GM19395 (cell line): ENCODE results near the gene XDH.

Source experiments
- ATAC-seq: cut with Tn5 transposase; IDR thresholded peaks from one replicate; pipeline ENCODE4 v1.9.1; 2021; ENCODE audit warnings: mild to moderate bottlenecking, moderate library complexity; ENCODE audit not compliant: unreplicated experiment

The XDH gene

DNA sequence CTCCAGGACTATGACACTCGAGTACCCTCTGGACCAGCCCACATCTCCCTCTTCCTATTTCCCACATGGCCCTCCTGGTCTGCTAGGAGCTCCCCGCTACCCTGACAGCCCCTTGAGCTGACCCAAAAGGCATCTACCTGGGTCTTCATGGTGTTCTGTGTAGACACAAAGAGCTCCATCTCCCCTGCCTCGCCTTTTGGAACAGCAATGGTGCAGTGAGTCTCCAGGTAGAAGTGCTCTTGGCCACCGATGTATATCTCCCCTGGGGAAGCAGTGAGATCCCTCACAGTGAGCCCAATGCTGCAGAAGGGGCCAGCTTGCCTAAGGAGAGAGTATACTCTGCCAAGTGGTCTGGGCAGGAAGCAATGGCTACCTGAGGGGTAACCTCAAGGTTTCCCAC is 47.8 kb downstream of the XDH start:
- ATAC-seq: no peak

DNA sequence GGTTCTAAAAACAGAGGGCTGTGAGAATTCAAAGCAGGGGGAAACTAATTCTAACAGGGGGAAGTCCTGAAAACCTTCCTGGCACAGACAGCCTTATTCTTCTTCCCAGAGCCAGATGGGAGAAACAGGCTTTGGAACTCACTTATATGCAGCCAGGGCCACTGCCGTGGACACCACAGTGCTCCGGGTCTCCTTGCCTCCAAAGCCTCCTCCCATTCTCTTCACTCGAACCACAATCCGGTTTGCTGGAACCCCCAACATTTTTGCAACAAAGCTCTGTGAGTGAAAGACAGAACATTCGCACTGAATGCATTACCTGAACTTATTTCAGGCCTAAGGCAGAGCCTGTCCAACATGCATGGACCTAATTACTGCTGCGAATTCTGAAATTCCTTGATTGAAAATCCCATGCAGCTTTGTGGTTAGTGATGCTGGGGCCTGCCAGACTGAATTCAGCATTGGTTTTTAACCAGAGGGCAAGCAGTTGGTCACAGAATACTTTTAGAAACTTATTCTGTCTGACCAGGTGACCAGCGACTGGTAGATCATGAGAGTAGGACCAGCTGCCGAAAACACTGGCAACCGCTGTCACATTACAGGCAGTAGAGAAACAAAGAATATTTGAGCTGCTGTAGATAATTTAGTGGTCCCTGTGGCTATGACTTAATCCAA is 48.6 kb downstream of the XDH start:
- ATAC-seq: no peak

DNA sequence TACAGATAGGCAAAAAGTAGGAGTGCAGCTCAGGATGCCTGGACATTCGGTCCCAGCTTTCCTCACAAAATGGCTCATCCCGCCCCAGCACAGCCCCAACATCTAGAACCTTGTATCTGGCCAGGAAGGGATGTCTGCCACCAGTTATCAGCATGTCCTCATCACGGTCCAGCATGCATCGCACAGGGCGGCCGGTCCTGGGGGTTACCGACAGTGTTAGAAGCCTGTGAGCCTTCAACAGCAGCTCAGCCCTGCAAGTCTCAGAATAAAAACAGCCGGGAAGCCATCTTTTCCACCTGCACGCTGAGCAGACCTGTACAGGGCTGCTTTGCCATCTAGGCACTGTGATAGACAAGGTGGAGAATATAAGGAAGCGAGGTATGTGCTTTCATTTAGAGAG is 49.2 kb downstream of the XDH start:
- no peak for ATAC-seq

DNA sequence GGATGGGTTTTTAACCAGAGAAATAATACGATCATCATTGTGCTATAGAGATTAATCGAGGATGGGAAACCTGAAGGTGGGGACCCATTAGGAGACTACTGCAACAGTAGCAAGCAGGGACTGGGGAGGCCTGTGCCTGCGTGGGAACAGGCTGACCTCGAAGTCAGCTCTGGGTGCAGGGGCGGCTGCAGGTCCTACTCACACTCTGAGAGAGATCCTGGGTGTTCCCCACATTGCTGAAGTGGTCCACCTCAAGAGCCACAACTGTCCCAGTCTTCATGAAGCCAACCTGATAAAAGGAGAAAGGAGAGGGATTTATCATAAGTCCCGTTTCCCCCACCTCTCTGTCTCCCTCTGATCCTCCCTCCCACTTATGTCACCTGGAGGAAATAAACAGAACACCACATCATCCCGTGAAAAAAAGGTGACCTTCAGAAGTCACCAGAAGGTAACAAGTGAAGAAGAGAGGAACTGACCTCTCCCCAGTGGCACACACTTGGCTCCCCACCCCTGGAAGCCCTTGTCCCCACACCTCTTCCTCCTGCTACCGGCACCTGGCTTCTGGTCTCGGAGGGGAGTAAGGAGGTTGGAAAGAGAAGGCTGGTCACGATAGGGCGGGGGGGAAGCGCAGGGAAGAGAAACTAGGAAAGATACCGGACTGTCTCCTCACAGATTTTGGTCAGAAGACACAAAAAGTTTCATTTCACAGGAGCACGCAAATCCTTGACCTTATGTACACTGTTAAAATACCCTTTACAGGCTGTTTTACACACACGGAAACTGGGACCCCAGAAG is 50.4 kb downstream of the XDH start:
- no peak for ATAC-seq

DNA sequence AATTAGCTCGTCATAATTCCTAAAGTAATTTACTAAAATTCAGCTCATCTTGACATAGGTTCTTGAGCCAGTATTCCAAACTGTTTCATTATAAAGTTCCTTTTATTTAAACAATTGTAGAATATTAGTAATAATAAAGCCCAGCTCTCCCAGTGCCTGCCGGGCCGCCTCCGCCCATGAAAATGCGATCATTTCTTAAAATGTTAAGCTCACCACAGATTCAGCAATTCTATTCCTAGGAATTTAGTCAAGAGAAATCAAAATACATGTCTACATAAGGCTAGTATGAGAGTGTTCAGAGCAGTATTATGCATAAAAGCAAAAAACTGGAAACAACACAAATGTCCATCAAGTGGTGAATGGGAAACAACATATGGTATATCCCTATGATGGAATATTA is 52.0 kb downstream of the XDH start:
- ATAC-seq: no peak

DNA sequence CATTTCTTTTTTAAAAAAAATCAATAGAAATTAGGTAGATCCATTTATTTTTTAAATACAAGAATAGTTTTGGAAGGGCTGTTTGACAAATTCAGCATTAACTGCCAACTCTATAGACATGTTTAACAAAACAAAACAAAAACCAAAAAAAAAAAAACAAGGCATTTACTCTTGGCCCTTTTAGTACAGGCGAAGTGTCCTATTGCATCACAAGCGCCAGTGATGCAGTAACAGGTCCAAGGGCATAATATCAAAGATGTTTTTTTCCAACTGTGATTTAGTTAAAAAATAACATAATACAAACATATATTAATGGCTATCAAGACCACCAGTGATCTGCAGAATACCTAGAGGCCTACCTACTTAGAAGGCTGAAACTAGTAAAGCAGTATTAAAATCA is 55.3 kb downstream of the XDH start:
- ATAC-seq: no peak

DNA sequence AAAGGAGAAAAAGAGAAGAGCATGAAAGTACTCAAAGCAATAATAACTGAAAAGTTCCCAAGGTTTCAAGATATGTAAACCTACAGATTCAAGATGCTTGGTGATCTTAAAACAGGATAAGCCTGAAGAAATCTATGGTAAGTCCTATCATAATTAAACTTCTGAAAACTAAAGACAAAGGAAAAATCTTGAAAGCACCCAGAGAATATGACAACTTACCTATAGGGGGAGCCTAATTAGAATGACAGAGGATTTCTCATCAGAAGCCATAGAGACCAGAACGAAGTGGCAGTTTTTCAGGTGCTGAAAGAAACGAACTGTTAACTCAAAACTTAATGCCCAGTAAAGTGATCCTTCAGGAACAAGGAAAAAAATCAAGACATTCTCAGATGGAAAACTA is 59.7 kb downstream of the XDH start:
- no peak for ATAC-seq

DNA sequence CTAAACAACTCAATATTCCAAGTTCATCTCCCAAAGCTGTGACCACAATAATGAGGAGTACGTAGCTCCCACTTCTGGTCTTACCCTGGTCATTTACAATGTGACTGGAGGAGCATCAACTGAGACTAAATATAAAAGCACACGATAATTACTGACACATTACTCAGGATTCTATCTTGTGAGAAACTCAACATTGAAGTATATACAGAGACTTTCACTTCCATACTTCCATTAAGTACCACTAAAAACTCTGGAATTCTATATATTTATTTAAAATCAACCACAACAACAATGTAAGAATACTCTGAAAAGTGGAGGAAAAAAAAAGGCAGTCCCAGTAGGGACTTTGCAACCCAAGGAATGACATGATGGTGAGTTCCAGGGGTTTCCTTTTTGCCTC is 61.4 kb downstream of the XDH start:
- no peak for ATAC-seq

DNA sequence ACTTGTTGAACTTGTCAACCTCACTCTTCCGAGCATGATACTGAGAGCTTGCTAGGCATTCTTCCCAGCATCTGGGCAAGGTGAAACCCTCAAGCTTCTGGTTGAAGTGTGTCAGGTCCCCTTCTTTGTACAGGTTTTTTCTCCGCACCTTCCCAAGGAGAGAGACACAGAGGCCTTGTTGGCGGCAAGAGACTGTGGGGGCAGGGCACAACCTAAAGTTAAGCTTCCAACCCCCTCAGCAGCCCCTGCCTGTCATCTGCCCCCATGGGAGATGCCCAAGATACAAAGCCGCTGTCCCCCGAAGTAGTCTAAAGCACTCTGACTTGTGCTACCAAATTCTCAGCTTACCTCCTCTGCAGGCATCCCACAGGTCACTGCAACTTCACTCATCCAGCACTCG is 64.9 kb downstream of the XDH start:
- ATAC-seq: no peak

DNA sequence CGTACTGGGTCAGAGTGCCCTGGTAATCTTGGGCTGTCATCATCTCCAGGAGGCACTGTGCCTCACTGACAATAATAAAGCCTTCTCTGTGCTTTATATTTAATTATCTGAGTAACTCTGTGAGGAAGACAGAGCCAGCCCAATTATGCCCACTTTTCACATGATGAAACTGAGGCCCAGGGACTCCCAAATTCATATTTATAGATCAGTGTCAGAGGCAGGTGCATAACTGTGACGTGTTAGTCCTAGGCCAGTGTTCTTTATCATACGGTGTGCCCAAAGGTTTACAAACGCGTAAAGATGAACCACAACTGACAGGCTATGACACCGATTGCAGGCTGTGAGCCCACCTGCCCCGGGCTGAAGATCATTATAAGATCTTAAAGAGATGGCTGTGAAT is 65.4 kb downstream of the XDH start:
- no peak for ATAC-seq

DNA sequence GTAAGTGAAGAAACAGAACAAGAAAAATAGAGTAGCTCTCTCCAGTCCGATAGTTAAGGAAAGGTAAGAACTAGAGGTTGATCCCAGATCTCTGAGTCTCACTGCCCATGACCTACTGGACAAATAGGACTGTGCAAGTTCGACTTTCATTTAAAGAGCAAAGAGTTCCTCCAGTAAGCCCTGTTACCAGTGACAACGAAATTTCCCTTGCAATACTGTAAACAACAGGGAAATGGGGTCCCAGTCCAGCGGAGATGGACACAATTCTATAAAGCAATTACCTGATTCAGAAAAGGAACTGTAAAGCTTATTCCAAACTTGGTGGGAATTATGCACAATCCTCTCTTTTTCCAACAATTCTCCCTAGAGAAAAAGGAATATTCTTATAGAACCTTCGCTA is 65.9 kb downstream of the XDH start:
- no peak for ATAC-seq

DNA sequence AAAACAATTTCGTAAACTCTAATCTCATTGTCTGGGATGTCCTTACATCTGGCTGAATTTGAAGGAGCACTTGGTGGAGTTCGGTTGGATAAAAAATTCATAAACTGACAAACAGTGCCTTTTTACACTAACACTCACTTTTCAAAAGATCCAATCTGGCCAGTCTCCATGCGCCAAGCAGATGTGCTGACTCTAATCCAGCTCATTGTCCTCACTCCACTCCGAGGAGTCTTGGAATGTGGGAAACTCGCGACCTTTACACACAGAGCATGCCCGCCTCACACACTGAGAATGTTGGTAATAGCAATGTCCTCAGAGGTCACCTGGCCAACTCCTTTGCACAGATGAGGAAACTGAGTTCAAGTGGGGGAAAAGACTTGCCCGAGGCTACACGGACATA is 66.8 kb downstream of the XDH start:
- ATAC-seq: no peak

DNA sequence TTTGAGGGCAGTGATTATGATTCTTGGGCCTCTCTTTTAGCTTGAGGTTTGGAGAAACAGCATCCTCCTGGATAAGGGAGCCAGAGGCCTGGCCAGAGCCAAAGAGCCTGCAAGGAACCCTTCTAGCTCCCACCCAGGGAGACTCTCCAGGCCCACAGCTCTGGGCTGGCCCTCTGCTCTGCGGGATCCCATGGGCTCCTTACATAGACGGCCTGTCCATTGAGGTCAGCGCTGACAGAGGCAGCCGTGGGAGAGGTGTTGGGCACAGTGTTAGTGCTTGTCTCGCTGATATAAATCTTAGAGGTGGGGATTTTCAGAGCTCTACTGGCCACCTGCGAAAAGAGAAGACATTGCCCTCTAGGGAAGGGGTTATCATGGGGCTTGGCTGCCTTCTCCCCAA is 67.2 kb downstream of the XDH start:
- ATAC-seq: no peak

DNA sequence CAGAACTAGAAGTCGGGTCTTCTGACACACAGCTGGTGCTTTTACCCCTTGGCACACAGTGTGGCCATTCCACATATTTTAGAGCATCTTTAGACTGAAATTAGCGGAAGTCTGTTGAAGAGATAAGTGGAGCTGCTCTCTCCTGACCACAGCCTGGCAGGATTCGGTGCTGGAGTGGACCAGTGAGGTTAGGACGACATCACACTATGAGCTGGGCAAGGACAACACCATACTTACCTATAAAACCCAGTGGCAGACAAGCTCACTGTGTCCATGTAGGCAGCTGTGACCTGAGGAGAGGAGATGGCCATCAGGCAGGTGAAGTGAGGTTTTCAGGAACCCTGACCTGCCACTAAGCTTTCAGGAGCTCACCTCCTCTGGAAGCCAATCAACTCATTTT is 70.1 kb downstream of the XDH start:
- ATAC-seq: no peak

DNA sequence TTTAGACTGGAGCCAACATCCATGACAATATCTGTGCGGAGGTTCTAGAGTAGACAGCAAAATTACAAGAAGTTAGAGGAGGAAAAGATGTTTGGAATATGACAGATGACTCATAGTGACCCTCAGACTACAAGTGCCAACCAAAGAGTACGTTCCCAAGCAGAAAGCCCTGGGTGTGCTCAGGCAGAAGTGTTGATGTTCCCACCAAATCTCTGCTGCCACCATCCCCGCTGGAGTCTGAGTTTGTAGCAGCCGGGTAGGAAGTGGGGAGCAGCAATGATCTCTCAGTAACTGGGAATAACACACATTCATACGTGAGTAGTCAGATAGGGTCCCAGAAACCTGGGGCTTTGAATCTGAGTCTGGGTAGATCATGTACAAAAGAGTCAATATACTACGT is 73.2 kb downstream of the XDH start:
- ATAC-seq: no peak

DNA sequence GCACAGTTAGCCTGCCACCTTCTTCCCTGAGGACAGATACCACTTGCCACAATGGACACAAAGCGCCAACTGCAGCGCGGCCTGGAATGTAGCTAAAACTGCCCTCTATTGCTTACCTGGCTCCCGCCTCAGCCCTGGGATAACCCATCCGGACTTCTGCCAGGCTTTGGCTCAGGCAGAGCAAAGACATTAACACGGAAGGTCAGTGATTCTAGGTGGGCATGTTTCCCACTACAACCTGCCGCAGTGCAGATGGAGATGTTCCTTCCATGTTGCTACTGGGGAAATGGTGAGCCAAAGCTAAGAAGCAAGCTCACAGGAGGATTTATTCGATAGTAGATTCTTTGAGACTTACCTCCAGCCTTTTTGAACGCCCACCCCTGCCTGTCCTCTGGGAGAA is 74.8 kb downstream of the XDH start:
- ATAC-seq: no peak

DNA sequence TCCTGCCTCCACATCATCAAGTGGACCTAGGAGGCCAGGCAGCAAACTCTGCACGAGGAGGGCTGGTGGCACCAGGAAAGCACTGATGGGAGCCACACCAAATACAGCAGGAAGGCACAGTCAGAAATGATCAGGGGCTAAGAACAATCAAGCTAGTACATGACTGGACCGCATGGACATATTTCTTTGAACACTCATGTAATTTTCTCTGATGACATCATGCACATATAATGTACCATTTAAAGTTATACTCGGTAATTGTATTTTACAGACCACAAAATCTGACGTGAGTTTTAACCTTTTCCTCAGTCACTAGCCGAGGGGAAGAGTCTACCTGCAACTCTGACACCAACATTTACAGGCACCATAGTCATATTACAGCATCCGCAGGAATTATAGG is 76.7 kb downstream of the XDH start:
- no peak for ATAC-seq

DNA sequence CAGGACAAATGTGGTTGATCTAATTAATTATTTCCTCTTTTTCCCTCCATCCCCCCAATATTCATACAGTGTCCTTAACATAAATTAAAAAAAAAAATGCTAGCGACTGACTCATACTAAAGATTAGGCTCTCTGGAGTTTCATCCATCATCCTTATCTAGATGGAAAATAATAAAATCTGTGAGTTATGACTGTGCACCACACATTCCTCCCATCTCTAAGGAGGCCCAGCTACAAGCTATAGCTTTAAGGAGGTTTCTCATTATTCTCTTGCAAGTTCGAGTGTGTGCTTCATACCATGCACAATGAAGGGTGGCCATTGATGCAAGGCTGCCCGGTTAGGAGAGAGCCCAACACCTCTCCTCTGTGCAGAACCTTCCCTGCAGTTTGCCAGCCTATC is 77.3 kb downstream of the XDH start:
- ATAC-seq: no peak

DNA sequence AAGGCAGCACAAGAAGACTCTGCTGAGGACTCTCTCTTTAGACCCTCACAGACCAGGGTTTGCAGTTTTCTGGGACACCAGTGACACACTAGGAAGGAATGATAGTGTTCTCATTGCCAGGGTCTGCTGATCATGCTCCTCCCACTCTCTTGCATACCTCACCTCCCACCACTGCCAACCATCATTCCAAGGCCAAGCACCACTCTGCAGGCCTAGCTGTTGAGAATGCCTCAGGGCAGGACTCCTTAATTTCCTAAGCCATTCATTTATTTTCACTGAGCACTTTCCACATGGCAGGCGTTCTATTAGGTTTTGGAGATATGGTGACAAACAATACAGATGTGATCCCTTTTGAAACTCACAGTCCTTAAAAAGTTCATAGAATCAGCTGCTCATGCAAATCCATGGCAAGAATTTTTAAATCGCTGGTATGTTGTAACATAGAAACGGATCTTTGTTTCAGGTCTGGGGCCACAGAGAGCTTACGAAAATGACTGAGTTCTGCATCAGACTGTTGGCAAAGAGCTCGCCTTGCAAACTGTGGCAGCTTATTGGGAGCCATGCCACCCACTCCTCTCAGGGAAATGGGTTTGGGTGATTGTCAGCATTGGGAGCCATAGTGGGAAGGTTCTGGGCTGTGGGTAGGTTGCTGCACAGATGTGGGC is 78.5 kb downstream of the XDH start:
- no peak for ATAC-seq

DNA sequence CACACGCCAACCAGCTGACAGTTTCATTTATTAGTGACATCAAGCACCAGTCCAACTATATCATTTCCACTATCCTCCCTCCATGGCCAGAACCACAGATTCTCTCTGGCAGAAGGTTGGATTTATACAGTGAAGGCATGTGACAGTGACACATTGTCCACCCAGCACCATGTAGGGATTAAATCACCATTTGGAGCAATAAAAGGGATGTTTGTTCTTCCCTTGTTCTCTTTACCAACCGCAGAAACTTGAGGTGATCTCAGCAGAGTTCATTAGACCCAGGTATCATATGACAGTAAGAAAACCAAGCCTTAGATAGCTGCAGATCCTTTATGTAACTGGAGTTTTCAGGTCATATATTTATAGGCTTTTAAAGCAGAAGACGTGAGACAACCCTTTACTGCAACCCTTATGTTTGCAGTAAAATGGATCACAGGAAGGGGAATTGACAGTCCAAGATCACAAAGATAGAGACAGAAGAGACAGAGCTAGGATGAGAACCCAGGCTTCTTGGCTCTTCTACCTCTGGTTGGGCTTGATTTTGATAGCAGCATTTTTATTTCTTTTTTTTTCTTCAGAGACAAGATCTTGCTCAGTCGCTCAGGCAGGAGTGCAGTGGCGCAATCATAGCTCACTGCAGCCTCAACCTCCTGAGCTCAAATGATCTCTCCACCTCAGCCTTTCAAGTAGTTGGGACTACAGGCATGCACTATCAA is 80.1 kb downstream of the XDH start:
- ATAC-seq: no peak

DNA sequence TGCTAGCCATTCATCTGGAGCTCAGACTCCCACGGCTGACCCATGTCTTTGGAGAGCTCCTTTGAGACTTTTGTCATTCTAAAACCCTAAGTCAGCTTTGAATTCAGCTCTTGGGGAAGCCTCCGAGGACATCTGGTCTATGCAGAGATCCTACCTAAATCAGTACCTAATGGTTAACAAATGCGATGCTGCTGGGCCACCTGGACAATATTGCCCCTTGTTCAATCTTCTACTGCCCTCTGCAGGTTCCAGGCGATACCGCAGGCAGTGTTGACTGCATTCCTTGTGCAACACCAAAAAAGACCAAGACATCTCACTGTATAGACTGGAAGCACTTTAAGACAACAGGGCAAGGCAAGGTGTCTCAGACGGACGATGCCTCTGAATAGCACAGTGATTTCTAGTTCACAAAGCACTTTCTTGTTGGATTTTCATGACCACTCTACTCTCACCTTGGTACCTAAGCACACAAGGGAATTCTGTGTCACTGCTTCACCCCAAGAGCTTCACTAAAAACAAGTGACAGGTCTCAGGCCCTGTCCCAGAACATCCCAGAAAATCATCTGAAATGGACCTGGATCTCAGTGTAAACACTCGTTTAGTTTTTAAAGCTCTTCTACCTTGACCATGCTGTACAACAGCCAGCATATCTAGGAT is 80.9 kb downstream of the XDH start:
- ATAC-seq: peak; percentile 96
